Ishikawa (cell line): ENCODE measurements around the gene AMY1C.
"Not testable (repeated sequence)": the region's sequence is repeated elsewhere in the genome, so short reads cannot be mapped to it uniquely, and the experiment has no call there.

ENCODE experiments used
- CEBPB ChIP-seq: IDR thresholded peaks from 2 replicates; pipeline ENCODE4 v1.6.1; 2012
- CREB1 ChIP-seq: IDR thresholded peaks from 2 replicates; pipeline ENCODE4 v1.6.1; 2012; ENCODE audit warnings: low read depth
- EGR1 ChIP-seq: IDR thresholded peaks from 2 replicates; pipeline ENCODE4 v1.6.1; 2012
- EP300 ChIP-seq: IDR thresholded peaks from 2 replicates; pipeline ENCODE4 v1.6.1; 2012; ENCODE audit warnings: borderline replicate concordance
- FOXM1 ChIP-seq: IDR thresholded peaks from 2 replicates; pipeline ENCODE4 v1.6.1; 2012; ENCODE audit warnings: low read depth, borderline replicate concordance
- NFIC ChIP-seq: IDR thresholded peaks from 2 replicates; pipeline ENCODE4 v1.6.1; 2012
- RAD21 ChIP-seq: IDR thresholded peaks from 2 replicates; pipeline ENCODE4 v1.6.1; 2012; ENCODE audit warnings: low read depth
- TAF1 ChIP-seq: IDR thresholded peaks from 2 replicates; pipeline ENCODE4 v1.6.1; 2012; ENCODE audit warnings: low read depth, mild to moderate bottlenecking
- TCF12 ChIP-seq: IDR thresholded peaks from 2 replicates; pipeline ENCODE4 v1.6.1; 2012; ENCODE audit warnings: low read depth
- TEAD4 ChIP-seq: IDR thresholded peaks from 2 replicates; pipeline ENCODE4 v1.6.1; 2012
- YY1 ChIP-seq: IDR thresholded peaks from 2 replicates; pipeline ENCODE4 v1.6.1; 2012; ENCODE audit warnings: low read depth
- ZBTB7A ChIP-seq: IDR thresholded peaks from 2 replicates; pipeline ENCODE4 v1.6.1; 2012; ENCODE audit warnings: low read depth
- TF ChIP-seq, protein P1 (sequence below): IDR thresholded peaks from 2 replicates; pipeline ENCODE4 v1.6.1; 2012
- TF ChIP-seq, protein P2 (sequence below): IDR thresholded peaks from 2 replicates; pipeline ENCODE4 v1.6.1; 2012
- TF ChIP-seq, protein P3 (sequence below): IDR thresholded peaks from 2 replicates; pipeline ENCODE4 v1.6.1; 2012; ENCODE audit warnings: low read depth, mild to moderate bottlenecking

AMY1C gene

DNA sequence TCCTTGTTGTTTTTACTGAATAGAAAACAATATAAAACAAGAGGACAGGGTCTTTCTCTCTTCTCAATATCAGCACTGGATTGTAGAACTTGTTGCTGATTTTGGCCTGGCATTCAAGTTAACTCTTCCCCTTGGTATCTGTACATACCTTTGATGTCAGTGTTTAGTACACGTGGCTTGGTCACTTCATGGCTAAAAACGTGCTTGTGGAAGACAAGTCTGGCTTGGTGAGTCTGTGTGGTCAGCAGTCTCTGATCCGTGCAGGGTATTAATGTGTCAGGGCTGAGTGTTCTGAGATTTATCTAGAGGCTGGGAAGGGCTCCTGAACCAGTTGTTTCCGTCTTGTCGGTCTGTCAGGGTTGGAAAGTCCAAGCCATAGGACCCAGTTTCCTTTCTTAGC is at the start of gene AMY1C:
AMY1C (plus strand) TSS at position 301 of the 400 bp plus-strand sequence. CDS start 572 bp downstream, outside the sequence.
- TF ChIP-seq, protein P1, sequence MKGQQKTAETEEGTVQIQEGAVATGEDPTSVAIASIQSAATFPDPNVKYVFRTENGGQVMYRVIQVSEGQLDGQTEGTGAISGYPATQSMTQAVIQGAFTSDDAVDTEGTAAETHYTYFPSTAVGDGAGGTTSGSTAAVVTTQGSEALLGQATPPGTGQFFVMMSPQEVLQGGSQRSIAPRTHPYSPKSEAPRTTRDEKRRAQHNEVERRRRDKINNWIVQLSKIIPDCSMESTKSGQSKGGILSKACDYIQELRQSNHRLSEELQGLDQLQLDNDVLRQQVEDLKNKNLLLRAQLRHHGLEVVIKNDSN: not testable (repeated sequence)
- TF ChIP-seq RAD21: not testable (repeated sequence)
- TF ChIP-seq, protein P2, sequence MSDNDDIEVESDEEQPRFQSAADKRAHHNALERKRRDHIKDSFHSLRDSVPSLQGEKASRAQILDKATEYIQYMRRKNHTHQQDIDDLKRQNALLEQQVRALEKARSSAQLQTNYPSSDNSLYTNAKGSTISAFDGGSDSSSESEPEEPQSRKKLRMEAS: not testable (repeated sequence)

DNA sequence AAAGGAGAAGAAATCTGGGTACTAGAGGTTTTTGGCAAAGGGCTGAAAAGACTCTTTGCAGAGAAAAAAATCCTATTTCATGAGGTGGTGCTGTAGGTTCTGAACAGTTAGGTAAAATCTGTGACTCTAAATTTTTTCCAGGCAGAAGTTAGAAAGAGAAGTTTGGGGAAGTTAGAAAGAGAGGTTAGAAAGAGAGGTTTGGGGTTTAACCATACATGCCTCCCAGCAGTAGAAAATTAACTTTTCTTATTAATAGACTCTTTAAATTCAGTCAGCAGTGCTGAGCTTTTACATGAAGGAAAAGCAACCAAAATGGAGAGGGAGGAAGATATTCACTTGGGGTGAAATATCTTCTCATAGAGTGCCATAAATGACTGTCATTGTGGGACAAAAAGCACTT is 12.2 kb downstream of the AMY1C start:
- TF ChIP-seq TCF12: no peak
- no peak for TF ChIP-seq CREB1
- TF ChIP-seq, protein P1: no peak
- no peak for TF ChIP-seq YY1
- no peak for TF ChIP-seq CEBPB
- TF ChIP-seq, protein P2: no peak
- no peak for TF ChIP-seq TAF1
- TF ChIP-seq, protein P3, sequence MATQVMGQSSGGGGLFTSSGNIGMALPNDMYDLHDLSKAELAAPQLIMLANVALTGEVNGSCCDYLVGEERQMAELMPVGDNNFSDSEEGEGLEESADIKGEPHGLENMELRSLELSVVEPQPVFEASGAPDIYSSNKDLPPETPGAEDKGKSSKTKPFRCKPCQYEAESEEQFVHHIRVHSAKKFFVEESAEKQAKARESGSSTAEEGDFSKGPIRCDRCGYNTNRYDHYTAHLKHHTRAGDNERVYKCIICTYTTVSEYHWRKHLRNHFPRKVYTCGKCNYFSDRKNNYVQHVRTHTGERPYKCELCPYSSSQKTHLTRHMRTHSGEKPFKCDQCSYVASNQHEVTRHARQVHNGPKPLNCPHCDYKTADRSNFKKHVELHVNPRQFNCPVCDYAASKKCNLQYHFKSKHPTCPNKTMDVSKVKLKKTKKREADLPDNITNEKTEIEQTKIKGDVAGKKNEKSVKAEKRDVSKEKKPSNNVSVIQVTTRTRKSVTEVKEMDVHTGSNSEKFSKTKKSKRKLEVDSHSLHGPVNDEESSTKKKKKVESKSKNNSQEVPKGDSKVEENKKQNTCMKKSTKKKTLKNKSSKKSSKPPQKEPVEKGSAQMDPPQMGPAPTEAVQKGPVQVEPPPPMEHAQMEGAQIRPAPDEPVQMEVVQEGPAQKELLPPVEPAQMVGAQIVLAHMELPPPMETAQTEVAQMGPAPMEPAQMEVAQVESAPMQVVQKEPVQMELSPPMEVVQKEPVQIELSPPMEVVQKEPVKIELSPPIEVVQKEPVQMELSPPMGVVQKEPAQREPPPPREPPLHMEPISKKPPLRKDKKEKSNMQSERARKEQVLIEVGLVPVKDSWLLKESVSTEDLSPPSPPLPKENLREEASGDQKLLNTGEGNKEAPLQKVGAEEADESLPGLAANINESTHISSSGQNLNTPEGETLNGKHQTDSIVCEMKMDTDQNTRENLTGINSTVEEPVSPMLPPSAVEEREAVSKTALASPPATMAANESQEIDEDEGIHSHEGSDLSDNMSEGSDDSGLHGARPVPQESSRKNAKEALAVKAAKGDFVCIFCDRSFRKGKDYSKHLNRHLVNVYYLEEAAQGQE: no peak
- TF ChIP-seq EGR1: no peak
- no peak for TF ChIP-seq FOXM1

DNA sequence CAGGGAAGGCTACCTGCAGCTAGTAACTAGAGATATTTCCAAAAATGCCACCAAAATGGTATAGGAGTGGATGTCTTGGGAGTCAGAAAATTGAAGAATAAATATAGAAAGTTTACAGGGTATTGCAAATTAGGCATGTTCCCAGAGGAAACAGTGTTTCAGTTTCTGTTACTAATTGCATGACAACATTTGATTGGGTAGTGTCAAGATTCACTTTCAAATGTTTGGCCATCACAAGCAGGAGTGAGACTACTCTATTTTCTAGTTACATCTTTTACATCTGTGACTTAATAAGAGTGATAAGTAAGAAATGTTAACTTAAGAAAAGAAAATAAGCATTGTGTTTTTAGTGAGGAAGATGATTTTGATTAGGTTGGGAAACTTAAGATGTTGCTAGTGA is 30.2 kb downstream of the AMY1C start:
- TF ChIP-seq CREB1 (no peak), EP300 (no peak), FOXM1 (no peak), EGR1 (no peak), RAD21 (no peak), CEBPB (no peak), TCF12 (no peak), NFIC (no peak), YY1 (no peak), TEAD4 (no peak), ZBTB7A (no peak), TAF1 (no peak)
- TF ChIP-seq, protein P2: no peak
- TF ChIP-seq, protein P1: no peak
- TF ChIP-seq, protein P3: no peak

DNA sequence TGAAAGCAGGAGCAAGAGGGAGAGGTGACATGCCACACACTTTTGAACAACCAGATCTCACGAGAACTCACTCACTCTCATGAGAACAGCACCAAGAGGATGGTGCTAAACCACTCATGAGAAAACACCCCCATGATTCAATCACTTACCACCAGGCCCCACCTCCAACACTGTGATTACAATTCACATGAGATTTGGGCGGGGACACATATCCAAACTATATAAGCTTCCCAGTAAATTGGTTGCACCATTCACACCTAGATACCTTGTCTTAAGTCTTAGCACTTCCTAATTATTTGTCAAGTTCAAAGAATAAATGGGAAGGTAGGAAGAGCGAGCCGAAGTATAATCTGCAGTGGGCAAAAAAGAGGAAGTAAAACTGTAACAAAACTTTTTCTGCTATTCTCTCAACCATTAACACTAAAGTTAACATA is 34.3 kb downstream of the AMY1C start:
- TF ChIP-seq TCF12 (no peak), NFIC (no peak), CREB1 (no peak), TEAD4 (no peak), RAD21 (no peak), EP300 (no peak), YY1 (no peak), EGR1 (no peak), TAF1 (no peak), CEBPB (no peak), ZBTB7A (no peak), FOXM1 (no peak)
- TF ChIP-seq, protein P2: no peak
- TF ChIP-seq, protein P3: no peak
- TF ChIP-seq, protein P1: no peak
